Stimulated activated CD4-positive, alpha-beta T cell treated with anti-CD3 and anti-CD28 coated beads, TNF-alpha, amount 100 ng/mL, for 48 hours (primary cell): ENCODE results near the gene FAM222A.

Experiments used
- DNase-seq, 3 donors: peaks; one replicate each; pipeline ENCODE4 v3.0.0-alpha.2; 2020; ENCODE audit warnings: low read depth in 3 of 3

FAM222A gene

DNA sequence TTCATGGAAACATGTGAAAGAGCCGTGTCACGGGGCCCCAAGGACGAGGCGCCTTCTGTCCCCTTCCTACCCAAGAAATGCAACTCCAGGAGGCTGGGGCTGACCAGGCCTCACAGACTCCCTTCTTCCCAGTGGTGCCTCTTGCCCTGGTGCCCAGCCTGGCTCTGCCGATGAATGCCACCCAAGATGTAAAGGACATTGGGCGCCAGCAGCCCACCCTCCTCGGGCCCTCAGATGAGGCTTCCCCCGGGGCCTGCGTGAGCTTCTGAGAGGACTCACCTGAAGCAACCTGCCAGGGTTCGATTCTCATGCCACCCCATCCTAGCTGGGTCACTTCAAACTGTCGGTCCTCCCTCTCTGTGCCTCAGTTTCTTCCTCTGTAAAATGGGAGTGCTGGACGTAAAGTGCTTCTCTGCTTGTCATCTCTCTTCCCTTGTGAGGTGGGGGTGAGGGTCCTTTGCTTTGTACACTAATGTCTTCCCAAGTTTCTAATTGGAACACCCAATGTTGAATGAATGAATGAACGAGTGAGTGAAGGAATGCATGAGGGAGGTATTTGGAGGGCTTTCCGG is 10.8 kb downstream of the FAM222A start:
- no peak for DNase-seq

DNA sequence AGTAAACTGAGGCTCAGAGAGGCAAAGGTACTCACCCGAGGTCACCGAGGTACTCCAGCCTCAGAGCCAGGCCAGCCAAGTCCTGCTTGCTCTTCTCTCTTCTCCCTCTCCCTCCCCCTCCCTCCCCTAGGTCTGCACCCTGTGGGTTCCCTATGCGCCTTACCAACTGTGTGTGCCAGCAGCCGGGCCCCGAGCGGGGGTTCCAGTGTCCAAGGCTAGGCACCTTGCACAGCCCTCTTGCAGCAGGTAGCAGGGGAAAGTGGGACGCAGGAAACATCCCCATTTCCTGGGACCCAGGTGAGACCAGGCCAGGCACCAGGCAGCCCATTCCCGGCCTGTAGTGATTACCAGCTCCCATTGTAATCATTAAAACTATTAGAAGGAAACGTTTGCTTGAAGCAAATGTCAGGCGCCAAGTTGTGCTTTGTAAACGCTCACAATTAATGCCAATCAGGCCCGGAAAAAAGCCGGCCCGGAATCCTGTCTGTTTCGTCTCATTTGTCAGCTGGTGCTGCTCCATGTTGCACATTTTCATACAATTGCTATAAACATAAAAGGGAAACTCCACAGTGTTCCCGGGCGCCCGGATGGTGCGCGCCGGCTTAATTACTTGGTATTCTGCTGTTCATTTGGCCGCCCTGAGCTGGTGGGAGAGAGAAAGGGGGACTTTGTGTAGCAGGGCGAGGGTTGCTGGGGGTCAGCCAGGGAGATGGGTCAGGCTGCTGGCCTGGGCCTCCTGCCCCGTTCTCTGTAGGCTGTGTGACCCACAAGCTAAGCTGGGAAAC is 11.9 kb downstream of the FAM222A start:
- DNase-seq = no peak

DNA sequence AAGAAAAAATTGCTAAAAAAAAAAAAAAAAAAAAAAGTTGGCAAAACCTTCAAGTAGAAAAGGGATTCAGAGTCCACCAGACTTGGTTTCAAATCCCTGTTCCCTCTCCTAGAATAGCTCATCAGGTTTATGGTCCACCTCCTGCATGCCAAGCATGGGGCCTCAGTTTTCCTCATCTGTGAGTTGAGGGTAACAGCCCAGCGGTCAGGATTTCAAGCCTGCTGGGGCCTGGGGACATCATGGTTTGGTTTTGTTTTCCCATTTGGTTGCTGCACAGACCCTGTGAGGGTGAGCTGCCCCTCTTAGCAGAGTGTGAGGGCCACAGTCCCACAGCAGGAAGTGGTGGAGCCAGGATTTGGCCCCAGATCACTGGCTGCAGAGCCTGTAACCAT is 12.5 kb downstream of the FAM222A start:
- no peak for DNase-seq

DNA sequence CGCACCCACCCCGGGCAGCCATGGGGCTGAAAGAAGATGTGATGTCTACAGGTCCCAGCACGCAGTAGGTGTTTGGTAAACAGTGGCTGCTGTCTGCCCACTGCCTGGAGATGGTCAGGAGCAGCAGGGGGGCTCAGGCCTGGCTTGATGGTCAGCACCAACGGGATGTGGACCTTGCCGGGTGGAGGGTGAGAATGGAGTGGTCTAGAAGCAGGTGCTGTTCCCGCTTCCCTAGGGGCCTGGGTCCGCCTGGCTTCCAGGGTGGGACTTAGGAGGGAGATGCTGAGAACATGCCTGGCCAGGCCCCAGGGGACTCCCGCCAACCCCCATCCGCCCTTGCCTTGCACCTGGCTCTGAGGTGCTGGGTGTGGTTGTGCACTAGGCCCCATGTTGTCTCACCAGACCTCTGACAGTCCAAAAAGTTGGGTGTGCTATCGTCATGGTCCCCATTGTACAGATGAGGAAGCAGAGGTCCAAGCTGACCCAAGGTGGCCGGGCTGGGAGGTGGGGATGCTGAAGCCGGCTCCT is 12.9 kb downstream of the FAM222A start:
- DNase-seq = no peak

DNA sequence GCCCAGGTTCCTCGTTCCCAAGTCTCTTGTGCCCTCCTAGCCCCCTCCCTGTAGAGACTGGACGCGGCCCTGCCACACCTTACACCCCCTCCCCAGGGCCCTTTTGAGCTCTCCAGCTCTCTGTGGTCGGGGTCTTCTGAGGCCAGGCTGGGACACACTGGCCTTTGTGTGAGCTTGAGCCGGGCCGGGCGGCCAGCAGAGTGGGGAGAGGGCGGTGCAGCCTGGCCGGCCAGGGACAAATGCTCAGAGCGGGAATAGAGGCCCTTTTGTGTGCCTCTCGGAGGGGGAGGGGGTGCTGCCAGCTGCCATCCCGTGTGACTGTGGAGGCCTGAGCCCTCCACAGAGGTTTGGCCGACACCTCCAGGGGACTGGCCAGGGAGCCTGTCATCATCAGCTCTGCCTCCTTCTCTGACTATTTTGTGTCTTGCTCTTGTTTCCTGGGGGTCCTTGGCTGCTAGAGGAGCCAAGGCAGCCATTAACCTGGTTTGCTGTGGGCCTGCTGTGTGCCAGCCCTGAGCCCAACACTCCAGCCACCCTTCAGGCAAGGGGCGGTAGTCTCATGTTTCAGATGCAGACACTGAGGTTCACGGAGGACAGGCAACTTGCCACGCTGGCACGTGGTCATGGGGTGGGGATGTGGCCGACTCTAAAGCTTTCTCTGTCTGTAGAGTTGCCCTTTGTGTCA is 13.6 kb downstream of the FAM222A start:
- no peak for DNase-seq

DNA sequence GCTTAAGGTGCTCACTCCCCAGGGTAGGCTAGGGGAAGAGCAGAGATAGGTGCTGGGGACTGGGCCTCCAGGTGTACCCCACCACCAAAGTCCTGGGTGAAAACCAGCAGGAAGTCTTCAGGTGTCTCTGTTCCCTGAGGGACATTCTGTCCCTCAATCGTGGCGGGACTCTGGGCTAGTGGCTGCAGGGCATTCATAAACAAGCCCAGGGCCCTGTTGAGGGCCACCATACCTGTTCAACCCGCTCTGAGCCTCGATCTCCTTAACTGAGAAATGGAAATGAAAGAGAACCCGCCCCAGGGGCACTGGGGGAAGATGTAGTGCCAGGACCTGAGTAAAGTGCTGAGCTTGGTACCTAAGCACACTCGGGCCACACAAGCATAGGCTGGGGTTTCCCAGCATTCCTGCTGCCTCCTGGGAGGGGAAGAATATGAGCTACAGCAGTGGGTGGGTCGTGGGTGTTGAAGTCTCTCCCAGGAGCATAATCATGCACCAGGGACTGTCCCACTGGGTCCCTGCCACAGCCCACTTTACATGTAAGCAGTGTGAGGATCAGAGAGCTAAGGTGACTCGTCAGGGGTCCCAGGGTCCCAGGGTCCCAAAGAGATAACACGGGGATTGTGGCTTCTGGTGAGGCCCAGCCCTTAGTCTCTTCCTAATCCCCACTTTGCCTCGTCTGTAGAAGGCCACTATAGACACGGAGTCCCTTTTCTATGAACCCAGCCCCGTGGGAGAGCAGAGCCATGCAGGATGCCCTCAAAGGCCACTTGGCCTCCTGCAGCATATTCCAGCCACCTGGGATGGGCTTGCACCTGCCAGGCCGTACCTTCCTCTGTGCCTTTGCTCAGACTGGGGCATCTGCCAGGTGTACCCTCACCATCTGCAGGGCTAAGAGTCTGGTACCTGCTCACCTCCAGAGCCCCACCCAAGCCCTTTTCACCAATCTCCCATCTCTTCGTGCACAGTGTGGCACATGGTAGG is 14.4 kb downstream of the FAM222A start:
- no peak for DNase-seq

DNA sequence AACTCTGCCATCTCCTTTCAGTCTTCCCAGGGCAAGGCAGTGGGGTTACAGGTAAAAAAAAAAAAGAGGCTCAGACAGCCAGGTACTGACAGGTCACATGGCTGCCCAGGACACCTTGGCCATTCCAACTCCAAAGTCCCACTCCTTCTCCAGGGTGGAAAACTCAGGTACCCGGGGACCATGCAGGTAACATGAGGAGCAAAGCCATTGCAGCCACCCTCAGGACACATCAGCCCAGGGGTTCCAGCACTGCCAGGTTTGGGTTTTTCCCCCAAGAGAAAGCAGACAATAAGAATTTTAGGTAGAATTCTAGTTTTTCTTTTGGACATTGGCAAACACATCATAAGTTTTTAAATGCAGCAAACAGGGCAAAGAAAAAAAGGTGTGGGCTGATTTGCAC is 15.3 kb downstream of the FAM222A start:
- no peak for DNase-seq

DNA sequence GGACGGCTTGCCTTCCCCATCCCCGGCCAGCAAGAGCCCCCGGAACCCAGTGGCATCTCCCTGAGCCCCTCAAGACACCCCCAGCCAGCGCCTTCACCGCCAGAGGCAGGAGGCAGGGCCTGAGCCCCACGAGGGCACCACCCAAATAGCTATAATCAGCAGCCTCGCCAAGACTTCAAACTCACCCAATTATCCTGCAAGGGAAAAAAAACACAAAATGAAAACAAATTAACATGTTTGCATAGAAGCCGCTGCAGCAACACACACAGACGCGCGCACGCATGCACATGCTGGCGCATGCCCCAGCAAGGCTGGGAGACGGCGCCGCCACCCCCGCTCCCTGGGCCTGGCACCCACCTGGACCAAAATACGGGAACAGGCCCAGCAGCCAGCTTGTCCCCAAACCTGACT is 15.8 kb downstream of the FAM222A start:
- DNase-seq = no peak

DNA sequence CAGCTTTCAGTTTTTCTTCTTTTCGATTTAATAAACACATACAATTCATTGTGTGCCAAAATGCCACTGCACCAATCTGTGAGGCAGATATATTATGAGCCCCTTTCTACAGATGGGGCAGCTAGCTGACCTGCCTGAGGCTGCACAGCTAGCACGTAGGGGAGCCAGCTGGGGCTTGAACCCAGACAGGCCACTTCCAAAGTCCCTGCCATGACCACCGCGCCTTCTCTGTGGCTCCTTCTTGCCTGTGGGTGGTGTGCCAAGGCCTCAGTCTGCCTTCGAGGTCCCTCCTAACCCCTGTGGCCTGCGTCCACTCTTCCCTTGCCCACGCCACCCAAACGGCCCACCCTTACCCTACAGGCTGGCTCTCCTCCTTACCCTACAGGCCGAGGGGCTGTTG is 16.2 kb downstream of the FAM222A start:
- no peak for DNase-seq

DNA sequence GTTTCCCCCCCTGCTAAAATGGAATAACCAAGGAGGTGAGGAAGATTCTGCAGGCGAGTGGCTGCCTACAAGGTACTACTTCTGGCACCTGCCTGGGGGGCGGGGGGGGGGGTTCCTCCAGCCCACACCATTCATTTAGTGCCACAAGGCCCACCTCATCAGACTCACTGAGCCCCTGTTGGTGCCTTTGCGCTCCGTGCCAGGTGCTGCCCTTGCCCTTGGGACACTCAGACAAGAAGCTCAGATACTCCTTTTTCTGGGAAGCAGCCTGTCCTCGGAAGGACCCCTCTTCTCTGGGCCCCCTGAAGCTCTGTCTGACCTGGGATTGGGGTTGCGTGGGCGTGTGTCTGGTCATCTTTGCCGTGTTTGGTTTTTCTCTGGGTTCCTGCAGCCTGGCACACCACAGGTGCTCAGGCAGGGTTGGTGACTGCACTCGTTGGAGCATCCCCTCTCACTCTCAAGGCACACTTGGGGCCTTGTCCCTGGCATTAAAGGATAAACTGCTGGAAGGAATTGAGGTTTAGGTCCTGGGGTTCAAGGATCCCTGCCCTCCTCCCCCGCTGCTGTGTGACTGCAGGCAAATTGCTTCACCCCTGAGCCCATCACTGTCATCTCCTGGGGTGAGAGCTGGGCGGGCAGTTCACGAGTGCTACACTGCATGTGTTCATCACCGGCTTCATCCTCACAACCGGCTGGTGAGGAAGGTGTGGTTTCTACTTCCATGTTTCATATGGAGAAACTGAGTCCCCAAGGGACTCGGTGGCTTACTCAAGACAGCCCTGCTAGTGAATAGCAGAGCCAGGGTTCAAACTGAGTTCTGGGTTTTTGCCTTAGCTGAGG is 16.9 kb downstream of the FAM222A start:
- no peak for DNase-seq

DNA sequence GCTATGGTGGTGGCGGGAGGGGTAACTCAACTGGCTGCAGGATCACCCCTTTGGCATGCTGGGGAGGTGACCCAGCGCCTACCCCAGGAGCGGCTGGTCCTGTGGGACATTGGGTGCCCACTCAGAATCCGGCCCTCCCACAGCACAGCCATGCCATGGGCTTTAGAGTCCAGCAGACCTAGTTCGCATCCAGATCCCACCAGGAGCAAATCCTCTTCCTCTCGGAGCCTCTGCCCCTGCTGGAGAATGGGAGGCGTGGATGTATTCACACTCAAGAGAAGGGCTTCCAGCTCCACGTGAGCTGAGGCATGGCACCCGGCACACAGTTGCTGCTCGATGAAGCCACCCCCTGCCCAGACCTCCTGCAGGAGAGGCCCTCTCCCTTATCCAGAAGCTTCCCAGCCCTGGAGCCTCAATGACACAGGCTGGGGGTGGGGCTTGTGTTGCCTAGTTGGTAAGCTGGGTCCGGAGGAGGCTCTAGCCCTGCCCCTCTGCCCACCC is 17.7 kb downstream of the FAM222A start:
- no peak for DNase-seq

DNA sequence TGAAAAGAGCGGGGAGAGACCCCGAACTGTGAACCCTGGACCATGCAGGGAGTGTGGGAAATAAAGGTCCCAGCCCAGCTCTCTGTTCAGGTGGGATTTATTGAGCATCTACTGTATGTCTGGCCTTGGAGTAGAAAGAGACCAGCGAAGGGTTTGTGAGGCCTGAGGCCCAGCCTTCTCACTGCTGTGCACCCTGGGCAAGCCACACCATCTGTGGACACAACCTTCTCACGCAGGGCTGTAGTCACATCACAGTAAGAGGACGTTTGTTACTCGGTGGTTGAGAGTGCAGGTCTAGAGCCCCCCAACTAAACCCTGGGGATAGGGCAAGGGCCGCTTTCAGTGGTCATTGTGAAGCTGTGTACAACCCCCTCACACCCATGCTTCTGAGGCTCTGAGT is 18.2 kb downstream of the FAM222A start:
- no peak for DNase-seq

DNA sequence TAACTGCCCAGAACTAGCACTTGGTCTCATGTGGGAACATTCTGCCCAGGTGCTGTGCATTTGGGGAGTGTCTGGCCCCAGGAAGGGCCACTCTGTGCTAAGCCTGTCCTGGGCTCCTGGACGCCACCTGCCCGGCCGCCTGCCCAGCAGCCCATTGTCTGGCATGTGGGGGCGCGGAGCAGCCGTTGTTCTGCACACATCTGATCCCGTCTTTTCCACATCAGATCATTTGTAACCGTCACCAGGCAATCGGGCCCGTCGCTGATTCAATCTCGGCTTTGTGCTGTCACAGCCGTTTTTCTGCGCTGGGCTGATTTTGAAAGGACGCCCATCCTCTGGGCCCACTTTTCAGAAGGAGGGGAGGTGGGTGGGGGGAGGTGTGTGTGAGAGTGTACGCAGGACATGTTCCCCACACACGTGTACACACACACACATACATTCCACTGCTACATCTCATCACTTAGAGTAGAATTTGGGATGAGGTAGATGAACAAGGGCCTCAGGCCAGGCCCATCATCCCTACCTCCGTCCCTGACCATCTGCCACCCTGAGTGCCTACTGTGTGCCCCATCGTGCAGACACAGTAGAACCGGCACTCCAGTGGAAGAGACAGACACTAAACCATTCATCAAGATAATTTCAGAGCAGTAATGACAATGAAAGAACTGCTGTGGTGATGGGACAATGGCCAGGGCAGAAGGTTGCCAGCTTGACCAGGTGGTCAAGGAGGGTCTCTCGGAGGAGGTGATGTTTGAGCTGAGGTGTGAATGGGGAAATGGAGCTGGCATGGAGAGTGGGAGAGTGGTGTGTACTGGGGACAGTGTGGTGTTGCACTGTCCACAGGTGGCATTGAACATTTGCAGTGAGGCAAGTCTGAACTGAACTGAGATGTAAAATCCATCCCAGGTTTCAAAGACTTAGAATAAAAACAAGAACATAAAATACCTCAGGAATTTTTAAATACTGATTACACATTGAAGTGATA is 19.0 kb downstream of the FAM222A start:
- DNase-seq = no peak

DNA sequence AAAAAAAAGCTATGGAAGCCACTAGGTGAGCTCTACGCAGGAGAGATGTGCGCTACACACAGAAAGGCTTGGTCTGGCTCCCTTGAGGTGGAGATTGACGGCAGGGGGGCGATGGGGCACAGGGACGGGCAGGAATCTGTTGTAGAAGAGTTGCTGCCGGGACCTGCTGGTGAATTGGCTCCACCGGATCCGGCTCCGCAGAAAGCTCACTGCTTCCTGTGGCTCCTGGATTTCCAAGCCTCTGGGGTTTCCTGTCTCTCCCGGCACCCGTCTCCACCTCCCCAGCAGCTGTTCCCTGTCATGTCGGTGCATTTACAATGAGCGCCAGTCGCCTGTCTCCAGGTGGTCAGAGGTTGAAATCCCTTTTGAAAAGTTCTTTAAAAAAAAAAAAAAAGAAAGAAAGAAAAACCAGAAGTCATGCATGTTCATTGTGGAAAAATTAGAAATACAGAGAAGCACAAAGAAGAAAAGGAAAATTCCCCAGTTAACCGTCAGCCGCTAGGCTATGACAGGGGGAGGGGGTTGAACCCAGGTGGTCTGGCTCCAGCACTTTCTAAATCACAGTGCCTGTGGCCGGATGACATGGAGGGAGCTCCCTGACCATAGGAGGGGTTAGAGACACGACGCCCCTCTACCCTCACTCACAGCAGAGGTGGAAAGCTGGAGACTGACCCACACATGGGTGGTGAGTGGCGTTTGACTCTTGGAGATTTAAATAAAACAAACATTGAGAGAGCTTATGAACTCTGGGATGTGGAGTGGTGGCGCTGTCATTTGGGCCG is 20.8 kb downstream of the FAM222A start:
- no peak for DNase-seq

DNA sequence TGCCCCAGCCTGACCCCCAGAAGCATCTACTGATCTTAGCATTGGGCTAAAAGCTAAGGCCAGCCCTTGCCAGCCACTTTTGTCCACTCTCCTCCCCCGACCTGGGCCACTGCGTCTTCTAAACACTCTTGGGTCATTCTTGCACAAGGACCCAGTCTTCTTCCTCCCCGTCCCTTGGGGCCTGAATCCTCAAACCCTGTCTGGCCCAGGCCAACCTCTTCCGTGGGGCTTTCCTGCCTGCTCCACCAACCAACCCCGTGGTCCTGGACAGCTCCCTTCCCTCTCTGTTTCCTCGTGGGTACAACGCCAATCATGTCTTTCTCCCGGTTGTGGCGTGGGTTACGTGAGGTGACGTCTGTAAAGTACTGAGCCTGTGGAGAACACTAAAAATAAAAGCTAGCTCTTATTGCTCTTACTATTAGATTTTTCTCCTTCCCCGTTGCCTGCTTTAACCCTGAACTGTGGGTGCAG is 21.5 kb downstream of the FAM222A start:
- no peak for DNase-seq

DNA sequence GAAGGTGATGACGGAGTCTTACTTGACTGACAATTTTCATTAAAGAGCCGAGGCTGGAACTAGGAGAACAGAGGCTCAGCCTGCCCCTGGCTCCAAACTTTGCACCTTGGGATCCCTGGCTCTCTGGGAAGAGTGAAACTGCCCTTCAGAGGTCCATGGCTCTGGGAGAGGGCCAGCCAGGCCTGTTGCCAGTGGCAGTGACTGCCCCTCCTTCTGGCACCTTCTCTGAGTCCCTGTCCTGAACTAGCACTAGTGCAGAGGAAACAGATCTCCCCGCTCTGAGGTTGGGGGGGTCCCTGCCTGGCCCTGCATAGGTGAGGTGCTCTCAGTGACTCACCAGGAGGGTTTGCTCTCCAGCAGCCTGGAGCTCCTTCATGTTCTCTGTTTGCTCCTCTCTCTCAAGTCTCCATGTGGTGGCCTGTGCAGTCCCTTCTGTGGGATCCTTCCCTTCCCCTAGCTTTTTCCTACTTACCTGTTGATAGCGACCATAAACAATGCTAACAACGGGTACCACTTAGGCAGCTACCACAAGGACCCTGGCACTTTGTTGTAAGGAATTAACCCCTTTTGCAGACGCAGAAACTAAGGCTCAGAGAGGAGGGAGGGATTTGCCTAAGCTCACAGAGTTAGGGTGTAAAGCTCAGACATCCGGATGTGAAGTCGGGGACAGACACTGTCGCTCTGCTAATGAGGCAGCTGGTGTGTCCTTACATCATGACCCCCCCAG is 22.4 kb downstream of the FAM222A start:
- no peak for DNase-seq

DNA sequence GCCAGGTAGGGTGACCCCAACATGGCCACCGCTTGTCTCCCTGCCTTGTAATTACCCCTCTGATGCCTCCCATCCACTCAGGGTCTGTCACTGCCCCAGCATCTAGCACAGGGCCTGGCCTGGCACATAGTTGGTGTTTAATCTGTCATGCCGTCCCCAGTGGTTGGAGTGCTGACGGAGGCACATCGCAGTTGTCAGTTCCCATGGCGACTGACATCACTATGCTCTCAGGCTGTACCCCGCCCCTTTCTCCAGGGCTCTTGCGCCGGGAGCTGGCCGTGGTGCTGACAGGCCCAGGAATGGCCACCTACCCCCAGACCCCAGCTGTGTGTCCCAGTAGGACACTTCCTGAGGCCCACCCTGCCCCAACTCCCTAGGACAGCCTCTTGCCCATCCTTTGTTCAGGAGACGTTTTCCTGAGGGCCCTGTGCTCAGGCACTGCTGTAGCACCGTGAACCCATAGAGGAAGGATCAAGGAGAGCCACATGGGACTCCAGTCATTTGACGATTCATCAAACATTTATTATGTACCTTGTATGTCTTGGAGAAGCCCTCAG is 23.0 kb downstream of the FAM222A start:
- no peak for DNase-seq
